HepG2 (cell line): ENCODE measurements around the gene VARS2.

ENCODE experiments used
- FOXJ3 ChIP-seq: sonication (generic); formaldehyde crosslinking; IDR thresholded peaks from 2 replicates; pipeline ENCODE4 v1.4.0; 2020; ENCODE audit warnings: missing genetic modification reagents, mild to moderate bottlenecking, borderline replicate concordance
- JUN ChIP-seq: sonication (generic); formaldehyde crosslinking; IDR thresholded peaks from 2 replicates; pipeline ENCODE4 v1.4.0; 2020; ENCODE audit warnings: mild to moderate bottlenecking, missing genetic modification reagents
- RAD21 ChIP-seq: fragments of 450-650 bp; formaldehyde crosslinking; IDR thresholded peaks from 2 replicates; pipeline ENCODE4 v1.5.0; 2020; ENCODE audit warnings: mild to moderate bottlenecking
- RXRB ChIP-seq: IDR thresholded peaks from 2 replicates; pipeline ENCODE4 v1.6.1; 2016; ENCODE audit warnings: borderline replicate concordance, missing genetic modification reagents, missing compliant biosample characterization
- ZNF367 ChIP-seq: sonication (generic); formaldehyde crosslinking; IDR thresholded peaks from 2 replicates; pipeline ENCODE4 v1.4.0; 2020; ENCODE audit warnings: missing genetic modification reagents, borderline replicate concordance

DNA sequence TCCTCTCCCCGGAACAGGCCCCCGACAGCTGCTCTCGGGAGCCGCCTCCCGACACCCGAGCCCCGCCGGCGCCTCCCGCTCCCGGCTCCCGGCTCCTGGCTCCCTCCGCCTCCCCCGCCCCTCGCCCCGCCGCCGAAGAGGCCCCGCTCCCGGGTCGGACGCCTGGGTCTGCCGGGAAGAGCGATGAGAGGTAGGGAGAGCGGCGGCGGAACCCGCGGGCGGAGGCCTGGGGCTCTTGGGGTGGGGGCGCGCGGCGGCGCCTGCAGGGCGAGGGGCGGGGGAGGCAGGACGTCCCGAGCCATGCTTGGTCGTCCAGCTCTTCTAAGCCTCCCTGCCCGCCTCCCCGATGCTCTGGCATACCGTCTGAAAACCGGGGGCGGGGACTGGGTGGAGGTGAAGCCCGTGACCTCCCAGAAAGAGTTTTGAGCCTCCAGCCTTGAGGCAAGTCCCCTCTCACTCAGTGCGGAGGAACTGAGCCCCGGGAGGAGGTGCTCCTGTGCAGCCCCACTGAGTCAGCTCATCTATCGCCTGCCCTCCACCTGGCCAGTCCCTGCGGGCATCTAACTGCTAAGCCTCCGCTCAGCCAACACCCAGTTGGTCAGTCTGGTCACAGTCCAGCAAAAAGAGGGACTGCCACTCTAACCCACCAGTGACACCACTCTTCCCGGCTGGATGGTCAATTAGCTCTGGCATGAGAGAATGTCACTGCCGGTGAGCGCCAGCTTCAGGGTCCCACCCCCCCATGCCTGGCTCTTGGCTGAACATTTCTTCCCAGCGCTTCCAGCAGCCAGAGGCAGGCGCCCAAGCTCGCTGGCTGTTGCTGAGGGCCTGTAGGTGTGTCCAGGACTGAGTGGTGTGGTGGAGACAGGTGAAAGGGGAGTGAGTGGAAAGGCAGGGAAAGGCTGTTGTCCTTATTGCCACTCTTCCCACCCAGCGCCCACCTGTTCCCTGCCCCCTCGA, 29.2 kb upstream of the VARS2 start:
- no peak for TF ChIP-seq FOXJ3 (CRISPR knock-in tag)
- no peak for TF ChIP-seq RAD21 (CRISPR knock-in tag)
- TF ChIP-seq ZNF367, result no peak
- no peak for TF ChIP-seq RXRB (CRISPR knock-in tag)
- no peak; the same call in 1 of the 2 replicates for TF ChIP-seq JUN
